Measurements from ENCODE around the gene ZNF521.

DNA sequence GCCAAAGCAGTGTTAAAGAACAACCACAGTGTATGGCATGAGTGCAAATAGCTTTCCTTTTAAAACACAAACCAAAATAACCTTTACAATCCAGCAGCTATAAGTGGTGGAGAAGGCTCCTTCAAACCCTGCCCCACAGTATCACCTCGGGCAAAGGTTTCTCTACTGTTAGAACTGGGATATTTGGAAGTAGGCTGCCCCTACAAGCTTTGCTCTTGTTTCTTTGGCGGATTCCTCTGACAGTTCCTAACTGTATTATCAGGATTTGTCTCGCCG is 214.8 kb downstream of the ZNF521 start:
- TF ChIP-seq, protein P1, sequence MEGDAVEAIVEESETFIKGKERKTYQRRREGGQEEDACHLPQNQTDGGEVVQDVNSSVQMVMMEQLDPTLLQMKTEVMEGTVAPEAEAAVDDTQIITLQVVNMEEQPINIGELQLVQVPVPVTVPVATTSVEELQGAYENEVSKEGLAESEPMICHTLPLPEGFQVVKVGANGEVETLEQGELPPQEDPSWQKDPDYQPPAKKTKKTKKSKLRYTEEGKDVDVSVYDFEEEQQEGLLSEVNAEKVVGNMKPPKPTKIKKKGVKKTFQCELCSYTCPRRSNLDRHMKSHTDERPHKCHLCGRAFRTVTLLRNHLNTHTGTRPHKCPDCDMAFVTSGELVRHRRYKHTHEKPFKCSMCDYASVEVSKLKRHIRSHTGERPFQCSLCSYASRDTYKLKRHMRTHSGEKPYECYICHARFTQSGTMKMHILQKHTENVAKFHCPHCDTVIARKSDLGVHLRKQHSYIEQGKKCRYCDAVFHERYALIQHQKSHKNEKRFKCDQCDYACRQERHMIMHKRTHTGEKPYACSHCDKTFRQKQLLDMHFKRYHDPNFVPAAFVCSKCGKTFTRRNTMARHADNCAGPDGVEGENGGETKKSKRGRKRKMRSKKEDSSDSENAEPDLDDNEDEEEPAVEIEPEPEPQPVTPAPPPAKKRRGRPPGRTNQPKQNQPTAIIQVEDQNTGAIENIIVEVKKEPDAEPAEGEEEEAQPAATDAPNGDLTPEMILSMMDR (IDR thresholded peaks at IDR 0.05; ENCODE audit: insufficient read depth, low read depth, low read length), result no peak
- no peak for TF ChIP-seq EZH2 (IDR thresholded peaks at IDR 0.05; ENCODE audit: insufficient read depth, low read length)
